Testis (tissue), 2 donors: ENCODE measurements around the gene MYORG.

ENCODE experiments used
- POLR2A ChIP-seq: fragments of 450-650 bp; IDR thresholded peaks from one replicate; pipeline ENCODE4 v1.6.1; 2017; ENCODE audit warnings: antibody characterized with exemption, mild to moderate bottlenecking, moderate library complexity
- TF ChIP-seq, protein P1 (sequence below), 3 experiments: fragments of 450-650 bp in 2 of 3; fragments of 200-600 bp in 1 of 3; sonication (generic) in 1 of 3; IDR thresholded peaks; one replicate each; pipeline ENCODE4 v1.5.1; 2016 to 2019; ENCODE audit warnings: antibody characterized with exemption in 3 of 3, mild to moderate bottlenecking in 2 of 3, moderate library complexity in 1 of 3

DNA sequence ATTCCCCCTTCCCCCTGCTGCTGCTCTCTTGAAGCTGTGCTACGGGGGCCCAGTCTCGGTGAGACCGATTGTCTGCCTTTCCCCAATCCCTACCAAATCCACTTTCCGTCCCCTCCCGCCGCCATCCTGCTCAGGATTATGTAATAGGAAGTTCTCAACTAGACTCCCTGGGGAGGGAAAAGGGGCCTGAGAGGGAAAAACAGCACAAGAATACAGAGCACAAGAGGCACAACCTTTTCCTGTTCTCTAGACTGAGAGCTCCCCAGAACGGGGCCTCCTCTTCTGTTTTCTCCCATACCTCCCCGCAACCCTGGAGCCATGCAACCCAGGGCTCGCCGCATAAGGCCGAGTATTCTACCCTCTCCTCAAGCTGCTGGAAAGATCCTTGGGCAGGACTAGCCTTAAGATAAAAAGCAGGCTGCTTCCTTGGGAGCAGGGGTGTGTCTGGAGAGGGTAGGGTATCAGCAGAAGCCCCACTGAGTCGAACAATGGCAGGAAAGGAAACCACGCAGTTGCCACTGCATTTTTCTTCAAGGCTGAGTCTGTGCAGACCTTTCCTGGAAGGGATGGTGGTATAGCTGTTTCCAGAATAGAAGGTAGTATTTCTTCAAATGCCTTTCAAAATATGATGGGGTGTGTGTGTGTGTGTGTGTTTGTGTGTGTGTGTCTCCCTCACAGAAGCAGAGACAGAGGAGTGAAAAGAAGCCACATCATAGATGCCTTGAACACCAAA, 12.9 kb downstream of the MYORG start:
- TF ChIP-seq, protein P1, sequence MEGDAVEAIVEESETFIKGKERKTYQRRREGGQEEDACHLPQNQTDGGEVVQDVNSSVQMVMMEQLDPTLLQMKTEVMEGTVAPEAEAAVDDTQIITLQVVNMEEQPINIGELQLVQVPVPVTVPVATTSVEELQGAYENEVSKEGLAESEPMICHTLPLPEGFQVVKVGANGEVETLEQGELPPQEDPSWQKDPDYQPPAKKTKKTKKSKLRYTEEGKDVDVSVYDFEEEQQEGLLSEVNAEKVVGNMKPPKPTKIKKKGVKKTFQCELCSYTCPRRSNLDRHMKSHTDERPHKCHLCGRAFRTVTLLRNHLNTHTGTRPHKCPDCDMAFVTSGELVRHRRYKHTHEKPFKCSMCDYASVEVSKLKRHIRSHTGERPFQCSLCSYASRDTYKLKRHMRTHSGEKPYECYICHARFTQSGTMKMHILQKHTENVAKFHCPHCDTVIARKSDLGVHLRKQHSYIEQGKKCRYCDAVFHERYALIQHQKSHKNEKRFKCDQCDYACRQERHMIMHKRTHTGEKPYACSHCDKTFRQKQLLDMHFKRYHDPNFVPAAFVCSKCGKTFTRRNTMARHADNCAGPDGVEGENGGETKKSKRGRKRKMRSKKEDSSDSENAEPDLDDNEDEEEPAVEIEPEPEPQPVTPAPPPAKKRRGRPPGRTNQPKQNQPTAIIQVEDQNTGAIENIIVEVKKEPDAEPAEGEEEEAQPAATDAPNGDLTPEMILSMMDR (IDR thresholded peaks at IDR 0.05): no peak
- TF ChIP-seq POLR2A: no peak
